PFSK-1 (cell line): ENCODE results near the gene RRM2.

Source experiments
- FOXP2 ChIP-seq: optimal IDR thresholded peaks from 2 replicates; pipeline ENCODE3; 2011; ENCODE audit warnings: borderline replicate concordance, control low read depth, inconsistent platforms; ENCODE audit not compliant: insufficient read depth; ENCODE audit errors: extremely low read length, extremely low read depth
- POLR2AphosphoS5 ChIP-seq: IDR thresholded peaks from 2 replicates; pipeline ENCODE4 v1.6.1; 2012; ENCODE audit warnings: low read depth, mild to moderate bottlenecking, control low read depth, low read length, moderate library complexity
- SIN3A ChIP-seq: IDR thresholded peaks from 2 replicates; pipeline ENCODE4 v1.6.1; 2012; ENCODE audit warnings: mild to moderate bottlenecking, low read length, moderate library complexity, borderline replicate concordance; ENCODE audit not compliant: insufficient read depth
- TAF1 ChIP-seq: IDR thresholded peaks from 2 replicates; pipeline ENCODE4 v1.6.1; 2012; ENCODE audit warnings: low read length, control low read depth, borderline replicate concordance; ENCODE audit not compliant: insufficient read depth
- TF ChIP-seq, protein P1 (sequence below), 2 experiments: IDR thresholded peaks; 2 replicates each; pipeline versions ENCODE4 v1.6.1 to v1.8.0; 2011 to 2012; ENCODE audit warnings: low read depth in 2 of 2, low read length in 2 of 2, control low read depth in 1 of 2, inconsistent platforms in 1 of 2, mild to moderate bottlenecking in 1 of 2, moderate library complexity in 1 of 2; ENCODE audit not compliant: insufficient read depth in 1 of 2

The RRM2 gene

DNA sequence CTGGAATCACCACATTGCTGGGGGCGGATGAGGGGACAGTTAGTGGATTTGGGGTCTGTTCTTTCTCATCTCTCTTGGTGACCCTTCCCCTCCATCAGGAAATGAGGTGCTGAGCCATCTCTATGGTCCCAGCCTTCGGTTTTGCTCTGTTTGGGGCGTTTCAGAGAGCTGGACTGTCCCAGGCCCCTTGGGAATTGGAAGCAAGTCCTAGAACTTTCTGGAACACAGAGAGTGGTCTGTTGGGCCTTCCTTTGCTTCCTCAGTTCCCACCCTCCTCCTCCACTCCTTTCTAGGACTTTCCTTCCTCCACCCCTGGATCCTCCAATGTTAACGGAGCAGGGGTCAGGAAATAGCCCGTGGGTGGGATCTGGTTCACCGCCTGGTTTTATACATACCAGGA, 17.0 kb downstream of the RRM2 start:
- TF ChIP-seq, protein P1, sequence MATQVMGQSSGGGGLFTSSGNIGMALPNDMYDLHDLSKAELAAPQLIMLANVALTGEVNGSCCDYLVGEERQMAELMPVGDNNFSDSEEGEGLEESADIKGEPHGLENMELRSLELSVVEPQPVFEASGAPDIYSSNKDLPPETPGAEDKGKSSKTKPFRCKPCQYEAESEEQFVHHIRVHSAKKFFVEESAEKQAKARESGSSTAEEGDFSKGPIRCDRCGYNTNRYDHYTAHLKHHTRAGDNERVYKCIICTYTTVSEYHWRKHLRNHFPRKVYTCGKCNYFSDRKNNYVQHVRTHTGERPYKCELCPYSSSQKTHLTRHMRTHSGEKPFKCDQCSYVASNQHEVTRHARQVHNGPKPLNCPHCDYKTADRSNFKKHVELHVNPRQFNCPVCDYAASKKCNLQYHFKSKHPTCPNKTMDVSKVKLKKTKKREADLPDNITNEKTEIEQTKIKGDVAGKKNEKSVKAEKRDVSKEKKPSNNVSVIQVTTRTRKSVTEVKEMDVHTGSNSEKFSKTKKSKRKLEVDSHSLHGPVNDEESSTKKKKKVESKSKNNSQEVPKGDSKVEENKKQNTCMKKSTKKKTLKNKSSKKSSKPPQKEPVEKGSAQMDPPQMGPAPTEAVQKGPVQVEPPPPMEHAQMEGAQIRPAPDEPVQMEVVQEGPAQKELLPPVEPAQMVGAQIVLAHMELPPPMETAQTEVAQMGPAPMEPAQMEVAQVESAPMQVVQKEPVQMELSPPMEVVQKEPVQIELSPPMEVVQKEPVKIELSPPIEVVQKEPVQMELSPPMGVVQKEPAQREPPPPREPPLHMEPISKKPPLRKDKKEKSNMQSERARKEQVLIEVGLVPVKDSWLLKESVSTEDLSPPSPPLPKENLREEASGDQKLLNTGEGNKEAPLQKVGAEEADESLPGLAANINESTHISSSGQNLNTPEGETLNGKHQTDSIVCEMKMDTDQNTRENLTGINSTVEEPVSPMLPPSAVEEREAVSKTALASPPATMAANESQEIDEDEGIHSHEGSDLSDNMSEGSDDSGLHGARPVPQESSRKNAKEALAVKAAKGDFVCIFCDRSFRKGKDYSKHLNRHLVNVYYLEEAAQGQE (IDR thresholded peaks at IDR 0.05; ENCODE audit: insufficient read depth in 1 of 2, low read depth in 2 of 2, low read length in 2 of 2) = no peak
- TF ChIP-seq SIN3A (no peak), POLR2AphosphoS5 (no peak), FOXP2 (no peak), TAF1 (no peak)

GRCh38 chr2:10140841-10141610, 18.5 kb downstream of the RRM2 start:
- TF ChIP-seq FOXP2 (no peak), SIN3A (no peak), POLR2AphosphoS5 (no peak), TAF1 (no peak)
- TF ChIP-seq, protein P1 (IDR thresholded peaks at IDR 0.05; ENCODE audit: insufficient read depth in 1 of 2, low read depth in 2 of 2, low read length in 2 of 2) = no peak

GRCh38 chr2:10141736-10142639, 19.4 kb downstream of the RRM2 start:
- TF ChIP-seq FOXP2 = no peak
- TF ChIP-seq, protein P1 (IDR thresholded peaks at IDR 0.05; ENCODE audit: insufficient read depth in 1 of 2, low read depth in 2 of 2, low read length in 2 of 2) = no peak
- no peak for TF ChIP-seq TAF1
- no peak for TF ChIP-seq SIN3A
- TF ChIP-seq POLR2AphosphoS5 = no peak

GRCh38 chr2:10142640-10142965, 20.1 kb downstream of the RRM2 start:
- TF ChIP-seq, protein P1 (IDR thresholded peaks at IDR 0.05; ENCODE audit: insufficient read depth in 1 of 2, low read depth in 2 of 2, low read length in 2 of 2) = no peak
- TF ChIP-seq TAF1 (no peak), FOXP2 (no peak), SIN3A (no peak), POLR2AphosphoS5 (no peak)
